Colonic mucosa (tissue), 4 donors: ENCODE measurements around the gene LELP1. TPM values are rescaled to one million over a fixed set of nuclear protein-coding genes. Genes with fewer than 3 reads are reported as not detected.
"Not testable (repeated sequence)": the region's sequence is repeated elsewhere in the genome, so short reads cannot be mapped to it uniquely, and the experiment has no call there.

Experiments used
- DNase-seq: peaks from one replicate; pipeline ENCODE4 v3.0.0-alpha.2; 2020
- H3K27ac ChIP-seq: fragments of 200-600 bp; one replicate; pipeline ENCODE4 v1.8.0; 2021
- H3K27me3 ChIP-seq: fragments of 200-600 bp; one replicate; pipeline ENCODE4 v1.8.0; 2021
- H3K36me3 ChIP-seq: fragments of 200-600 bp; one replicate; pipeline ENCODE4 v1.8.0; 2021
- H3K4me1 ChIP-seq: fragments of 200-600 bp; one replicate; pipeline ENCODE4 v1.8.0; 2021; ENCODE audit warnings: mild to moderate bottlenecking
- H3K4me3 ChIP-seq: fragments of 200-600 bp; one replicate; pipeline ENCODE4 v1.8.0; 2021
- H3K9ac ChIP-seq, 2 donors: one replicate each; pipeline ENCODE4 v1.7.0; 2013; ENCODE audit warnings: control low read depth in 2 of 2, low read depth in 2 of 2, low read length in 2 of 2
- H3K9me3 ChIP-seq: fragments of 200-600 bp; one replicate; pipeline ENCODE4 v1.8.0; 2021
- intact Hi-C: fragments of 100-400 bp; cut with DNase I; formaldehyde crosslinking; loops from one replicate; pipeline ENCODE4 v1.14.1; 2022
- total RNA-seq, 2 donors: library from RNA; stranded (reverse); fragmentation: NEBNext Ultra II Directional in 1 of 2; extraction: Animal tissue kit (Norgen Biotek cat#: 25700) in 1 of 2; gene quantifications; one replicate each; pipeline ENCODE4 v1.2.1, GENCODE V29; 2021
- TF ChIP-seq, protein P1 (sequence below): fragments of 200-600 bp; IDR thresholded peaks from one replicate; pipeline ENCODE4 v1.8.0; 2022; ENCODE audit warnings: antibody characterized with exemption, mild to moderate bottlenecking
- donor health status: healthy.
- donor health status: DM: no; HTN: no; CAD: no.
- donor health status: DM: no; HTN: no; CAD: no.

Gene LELP1
- total RNA-seq, 2 donors from 2014 or later, result not detected

DNA sequence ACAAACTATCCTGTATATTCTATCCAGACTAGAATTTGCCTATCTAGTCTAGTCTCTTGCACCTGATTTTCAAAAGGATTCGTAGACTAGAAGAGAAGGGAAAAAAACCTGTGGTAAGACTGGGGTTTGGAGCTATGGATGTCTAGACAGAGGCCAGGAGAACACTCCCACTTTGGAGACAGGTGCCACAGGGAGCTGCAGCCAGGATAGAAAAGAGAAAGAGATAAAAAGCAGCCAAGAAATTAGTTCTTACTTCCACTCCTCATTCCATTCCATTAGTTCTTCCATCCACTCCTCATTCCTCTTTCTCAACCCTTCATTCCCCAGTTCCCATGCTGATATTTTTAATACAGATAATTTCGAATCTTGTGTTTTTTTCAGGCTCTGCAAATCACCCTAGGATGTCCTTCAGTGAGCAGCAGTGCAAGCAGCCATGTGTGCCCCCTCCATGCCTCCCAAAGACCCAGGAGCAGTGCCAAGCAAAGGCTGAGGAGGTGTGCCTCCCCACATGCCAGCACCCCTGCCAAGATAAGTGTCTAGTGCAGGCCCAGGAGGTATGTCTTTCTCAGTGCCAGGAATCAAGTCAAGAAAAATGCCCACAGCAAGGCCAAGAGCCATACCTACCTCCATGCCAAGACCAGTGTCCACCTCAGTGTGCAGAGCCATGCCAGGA, 14.7 kb downstream of the LELP1 start:
- TF ChIP-seq, protein P1, sequence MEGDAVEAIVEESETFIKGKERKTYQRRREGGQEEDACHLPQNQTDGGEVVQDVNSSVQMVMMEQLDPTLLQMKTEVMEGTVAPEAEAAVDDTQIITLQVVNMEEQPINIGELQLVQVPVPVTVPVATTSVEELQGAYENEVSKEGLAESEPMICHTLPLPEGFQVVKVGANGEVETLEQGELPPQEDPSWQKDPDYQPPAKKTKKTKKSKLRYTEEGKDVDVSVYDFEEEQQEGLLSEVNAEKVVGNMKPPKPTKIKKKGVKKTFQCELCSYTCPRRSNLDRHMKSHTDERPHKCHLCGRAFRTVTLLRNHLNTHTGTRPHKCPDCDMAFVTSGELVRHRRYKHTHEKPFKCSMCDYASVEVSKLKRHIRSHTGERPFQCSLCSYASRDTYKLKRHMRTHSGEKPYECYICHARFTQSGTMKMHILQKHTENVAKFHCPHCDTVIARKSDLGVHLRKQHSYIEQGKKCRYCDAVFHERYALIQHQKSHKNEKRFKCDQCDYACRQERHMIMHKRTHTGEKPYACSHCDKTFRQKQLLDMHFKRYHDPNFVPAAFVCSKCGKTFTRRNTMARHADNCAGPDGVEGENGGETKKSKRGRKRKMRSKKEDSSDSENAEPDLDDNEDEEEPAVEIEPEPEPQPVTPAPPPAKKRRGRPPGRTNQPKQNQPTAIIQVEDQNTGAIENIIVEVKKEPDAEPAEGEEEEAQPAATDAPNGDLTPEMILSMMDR, result no peak
- no peak overlapping the region for H3K9ac ChIP-seq

DNA sequence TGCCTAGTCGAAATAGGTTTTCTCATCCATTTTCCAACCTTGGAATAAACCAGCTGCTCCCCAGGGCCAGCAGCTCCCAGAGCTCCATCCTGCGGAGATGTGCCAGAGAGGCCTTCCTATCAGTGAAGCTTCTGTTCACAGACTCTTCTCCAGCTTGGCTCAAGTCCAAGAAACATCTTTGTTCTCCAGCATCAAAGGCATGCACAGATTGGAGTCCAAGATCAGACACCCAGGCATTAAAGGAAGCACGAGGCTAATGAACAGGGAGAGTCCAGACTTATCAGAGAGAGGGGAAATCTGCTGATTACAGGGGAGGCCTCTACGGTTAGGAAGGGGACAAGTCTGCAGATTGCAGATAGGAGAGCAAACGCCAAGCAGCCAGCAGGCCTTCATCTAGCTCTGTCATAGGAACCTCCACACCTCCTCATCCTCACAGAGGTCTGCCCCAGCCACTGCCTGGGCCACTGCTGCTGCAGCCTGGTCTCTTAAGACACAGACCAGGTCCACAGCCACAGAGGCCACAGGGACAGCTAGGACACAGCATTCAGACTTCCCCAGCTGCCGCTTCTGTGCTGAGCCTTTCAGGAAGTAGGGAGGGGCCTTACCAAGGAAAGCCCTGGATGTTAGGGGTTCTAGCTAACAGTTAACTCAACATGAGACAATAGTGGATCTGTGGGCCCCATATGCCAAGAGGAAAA, 17.5 kb downstream of the LELP1 start:
- no peak overlapping the region for H3K9ac ChIP-seq
- no peak for DNase-seq
- no peaks in the 10 kb centered on the region for H3K27me3 ChIP-seq
- no peak overlapping the region for H3K4me3 ChIP-seq
- no peaks in the 10 kb centered on the region for H3K9me3 ChIP-seq
- intact Hi-C loops, result loop anchor here (10.0 kb wide), 1 partner anchor 346 kb away; the partner anchor contains the start of gene SMCP
- TF ChIP-seq, protein P1, result no peak
- H3K36me3 ChIP-seq, result no peaks in the 10 kb centered on the region
- no peak overlapping the region for H3K27ac ChIP-seq
- no peaks in the 10 kb centered on the region for H3K4me1 ChIP-seq

More for the DNA sequence above, 14.7 kb downstream of the LELP1 start:
- Histone ChIP-seq H3K4me3 (no peak overlapping the region), H3K27ac (no peak overlapping the region), H3K9me3 (no peaks in the 10 kb centered on the region), H3K4me1 (no peaks in the 10 kb centered on the region), H3K36me3 (no peaks in the 10 kb centered on the region), H3K27me3 (no peaks in the 10 kb centered on the region)
- DNase-seq, result no peak
- intact Hi-C loops, result no loop called here

DNA sequence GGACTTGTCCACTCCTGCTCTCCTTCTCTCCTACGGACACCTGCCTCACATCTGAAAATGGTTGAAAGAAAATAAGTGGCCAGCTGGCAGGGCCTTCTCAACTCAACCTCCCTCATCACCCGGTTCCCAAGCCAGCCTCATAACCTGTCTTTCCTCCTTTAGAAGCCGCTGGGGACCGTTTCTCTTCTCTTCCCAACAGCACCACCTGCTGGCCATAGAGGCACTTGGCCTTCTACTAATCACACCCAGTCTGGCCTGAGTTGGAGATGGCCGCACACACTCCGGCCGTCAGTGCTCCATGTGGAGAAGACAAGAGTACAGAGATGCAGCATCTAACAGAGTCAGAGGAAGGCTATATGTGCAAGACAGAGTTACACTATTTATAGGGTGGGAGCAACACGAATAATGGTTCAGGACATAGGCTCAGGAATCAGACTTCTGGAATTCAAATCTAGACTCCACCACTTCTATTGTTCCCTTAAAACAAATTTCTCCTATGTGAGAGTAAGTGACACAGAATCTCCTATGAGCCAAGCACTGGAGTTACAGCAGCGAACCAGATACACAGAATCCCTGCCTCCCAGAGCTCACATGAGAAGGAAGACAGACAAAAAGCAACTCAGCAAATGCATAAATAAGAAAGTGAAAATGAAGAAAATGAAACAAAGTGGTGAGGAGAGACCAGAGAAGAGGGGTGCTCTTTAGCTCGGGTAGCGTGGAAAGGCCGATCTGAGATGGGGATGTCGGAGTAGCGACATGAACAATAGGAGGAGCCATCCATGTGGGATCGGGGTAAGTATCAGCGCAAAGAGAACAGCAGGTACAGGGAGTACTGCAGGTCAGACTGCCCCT, 20.0 kb downstream of the LELP1 start:
- H3K4me1 ChIP-seq, H3K9ac ChIP-seq, H3K36me3 ChIP-seq, H3K9me3 ChIP-seq, H3K27ac ChIP-seq, H3K27me3 ChIP-seq, H3K4me3 ChIP-seq: not testable (repeated sequence)
- intact Hi-C loops, result loop anchor here (10.0 kb wide), 1 partner anchor 348 kb away; the partner anchor contains the start of gene SMCP
- TF ChIP-seq, protein P1, result peak; percentile 69
- DNase-seq, result peak; percentile 65

DNA sequence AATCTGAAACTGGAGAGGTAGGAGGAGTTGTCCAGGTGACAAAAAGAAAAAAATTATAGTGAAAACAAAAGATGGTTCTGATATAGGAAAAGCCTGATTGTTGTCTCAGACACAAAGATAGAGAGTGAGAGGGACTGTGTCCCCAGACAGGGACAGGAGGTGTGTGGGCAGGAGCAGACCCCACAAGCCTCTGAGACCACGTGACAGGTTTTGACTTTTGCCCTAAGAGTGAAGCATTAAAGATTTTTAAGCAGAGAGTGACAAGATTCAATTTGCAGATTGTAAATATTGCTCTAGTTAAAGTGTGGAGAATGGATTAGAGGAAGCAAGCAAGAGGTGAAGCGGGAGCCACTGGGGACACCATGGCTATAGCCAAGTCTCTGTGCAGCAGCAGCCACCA, 24.6 kb downstream of the LELP1 start:
- Histone ChIP-seq H3K27ac (no peak overlapping the region), H3K4me1 (peaks cover 4% of the 10 kb centered on the region), H3K27me3 (no peaks in the 10 kb centered on the region), H3K9me3 (no peaks in the 10 kb centered on the region), H3K4me3 (no peak overlapping the region), H3K36me3 (no peaks in the 10 kb centered on the region), H3K9ac (no peak overlapping the region)
- DNase-seq, result no peak
- intact Hi-C loops, result loop anchor here (10.0 kb wide), 1 partner anchor 353 kb away; the partner anchor contains the start of gene SMCP
- TF ChIP-seq, protein P1, result no peak

DNA sequence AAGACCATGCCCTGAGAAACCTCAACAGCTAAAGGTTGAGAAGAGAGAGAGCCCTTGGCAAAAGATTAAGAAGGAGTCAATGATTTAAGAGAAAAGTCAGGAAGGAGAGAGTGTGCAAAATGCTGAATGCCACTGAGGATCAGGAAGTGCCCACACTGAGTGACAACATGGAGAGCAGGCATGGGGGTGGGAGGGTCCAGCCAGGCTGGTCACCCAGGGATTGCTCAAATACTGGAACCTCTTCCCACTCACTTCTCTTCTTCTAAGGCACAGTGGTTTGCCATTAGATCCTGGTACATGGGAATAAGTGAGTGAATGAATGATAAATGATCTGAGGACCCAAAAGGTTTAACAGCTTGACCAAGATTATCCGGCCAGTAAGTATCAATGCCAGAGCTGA, 25.3 kb downstream of the LELP1 start:
- intact Hi-C loops, result loop anchor here (10.0 kb wide), 1 partner anchor 354 kb away; the partner anchor contains the start of gene SMCP
- TF ChIP-seq, protein P1, result no peak
- Histone ChIP-seq H3K9me3 (no peaks in the 10 kb centered on the region), H3K36me3 (no peaks in the 10 kb centered on the region), H3K27ac (no peak overlapping the region), H3K4me3 (no peak overlapping the region), H3K27me3 (no peaks in the 10 kb centered on the region), H3K9ac (no peak overlapping the region), H3K4me1 (peaks cover 4% of the 10 kb centered on the region)
- DNase-seq, result no peak
